ENCODE measurements around the gene NANS.

NANS gene

DNA sequence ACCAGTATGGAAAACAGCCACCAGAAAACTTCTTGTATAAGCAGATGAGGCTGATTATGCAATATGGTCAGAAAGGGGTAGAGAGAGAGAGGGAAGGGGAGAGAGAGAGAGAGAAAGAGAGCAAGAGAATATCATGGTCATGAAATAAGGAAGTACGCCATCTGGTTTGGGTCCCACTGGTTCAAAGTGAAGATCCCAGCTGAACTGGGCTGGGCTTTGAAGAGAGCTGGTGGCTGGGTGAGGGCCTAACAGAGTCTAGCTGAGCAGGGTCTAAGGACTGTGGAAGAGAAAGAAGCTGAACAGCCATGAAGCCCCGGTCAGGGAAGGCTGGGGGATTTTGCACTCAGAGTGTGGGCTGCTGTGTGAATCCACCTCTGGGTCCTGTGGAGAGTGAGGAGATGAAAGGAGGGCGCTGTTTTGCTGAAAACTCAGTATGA, 47.9 kb downstream of the NANS start:
- TF ChIP-seq, protein P1, sequence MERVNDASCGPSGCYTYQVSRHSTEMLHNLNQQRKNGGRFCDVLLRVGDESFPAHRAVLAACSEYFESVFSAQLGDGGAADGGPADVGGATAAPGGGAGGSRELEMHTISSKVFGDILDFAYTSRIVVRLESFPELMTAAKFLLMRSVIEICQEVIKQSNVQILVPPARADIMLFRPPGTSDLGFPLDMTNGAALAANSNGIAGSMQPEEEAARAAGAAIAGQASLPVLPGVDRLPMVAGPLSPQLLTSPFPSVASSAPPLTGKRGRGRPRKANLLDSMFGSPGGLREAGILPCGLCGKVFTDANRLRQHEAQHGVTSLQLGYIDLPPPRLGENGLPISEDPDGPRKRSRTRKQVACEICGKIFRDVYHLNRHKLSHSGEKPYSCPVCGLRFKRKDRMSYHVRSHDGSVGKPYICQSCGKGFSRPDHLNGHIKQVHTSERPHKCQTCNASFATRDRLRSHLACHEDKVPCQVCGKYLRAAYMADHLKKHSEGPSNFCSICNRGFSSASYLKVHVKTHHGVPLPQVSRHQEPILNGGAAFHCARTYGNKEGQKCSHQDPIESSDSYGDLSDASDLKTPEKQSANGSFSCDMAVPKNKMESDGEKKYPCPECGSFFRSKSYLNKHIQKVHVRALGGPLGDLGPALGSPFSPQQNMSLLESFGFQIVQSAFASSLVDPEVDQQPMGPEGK (CRISPR knock-in tag; IDR thresholded peaks at IDR 0.05; ENCODE audit: borderline replicate concordance), result no peak
- TF ChIP-seq ZC3H10 (CRISPR knock-in tag; IDR thresholded peaks at IDR 0.05) (no peak), PPARA (CRISPR knock-in tag; IDR thresholded peaks at IDR 0.05; ENCODE audit: borderline replicate concordance) (no peak), ZNF565 (CRISPR knock-in tag; conservative IDR thresholded peaks at IDR 0.05; ENCODE audit: low read depth) (no peak), ISL1 (CRISPR knock-in tag; IDR thresholded peaks at IDR 0.05) (no peak), SNAI2 (CRISPR knock-in tag; IDR thresholded peaks at IDR 0.05) (no peak), ZFP3 (CRISPR knock-in tag; IDR thresholded peaks at IDR 0.05) (no peak), RARB (CRISPR knock-in tag; IDR thresholded peaks at IDR 0.05) (no peak), OSR1 (CRISPR knock-in tag; IDR thresholded peaks at IDR 0.05) (no peak), TCF4 (CRISPR knock-in tag; IDR thresholded peaks at IDR 0.05; ENCODE audit: borderline replicate concordance) (no peak), ARNTL (CRISPR knock-in tag; IDR thresholded peaks at IDR 0.05; ENCODE audit: borderline replicate concordance, low read depth) (no peak), ESRRG (CRISPR knock-in tag; IDR thresholded peaks at IDR 0.05) (no peak), ZFP30 (CRISPR knock-in tag; IDR thresholded peaks at IDR 0.05) (no peak), ZNF70 (CRISPR knock-in tag; IDR thresholded peaks at IDR 0.05) (no peak)
- TF ChIP-seq, protein P2, sequence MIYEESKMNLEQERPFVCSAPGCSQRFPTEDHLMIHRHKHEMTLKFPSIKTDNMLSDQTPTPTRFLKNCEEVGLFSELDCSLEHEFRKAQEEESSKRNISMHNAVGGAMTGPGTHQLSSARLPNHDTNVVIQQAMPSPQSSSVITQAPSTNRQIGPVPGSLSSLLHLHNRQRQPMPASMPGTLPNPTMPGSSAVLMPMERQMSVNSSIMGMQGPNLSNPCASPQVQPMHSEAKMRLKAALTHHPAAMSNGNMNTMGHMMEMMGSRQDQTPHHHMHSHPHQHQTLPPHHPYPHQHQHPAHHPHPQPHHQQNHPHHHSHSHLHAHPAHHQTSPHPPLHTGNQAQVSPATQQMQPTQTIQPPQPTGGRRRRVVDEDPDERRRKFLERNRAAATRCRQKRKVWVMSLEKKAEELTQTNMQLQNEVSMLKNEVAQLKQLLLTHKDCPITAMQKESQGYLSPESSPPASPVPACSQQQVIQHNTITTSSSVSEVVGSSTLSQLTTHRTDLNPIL (CRISPR knock-in tag; IDR thresholded peaks at IDR 0.05; ENCODE audit: low read depth), result no peak
- TF ChIP-seq, protein P3, sequence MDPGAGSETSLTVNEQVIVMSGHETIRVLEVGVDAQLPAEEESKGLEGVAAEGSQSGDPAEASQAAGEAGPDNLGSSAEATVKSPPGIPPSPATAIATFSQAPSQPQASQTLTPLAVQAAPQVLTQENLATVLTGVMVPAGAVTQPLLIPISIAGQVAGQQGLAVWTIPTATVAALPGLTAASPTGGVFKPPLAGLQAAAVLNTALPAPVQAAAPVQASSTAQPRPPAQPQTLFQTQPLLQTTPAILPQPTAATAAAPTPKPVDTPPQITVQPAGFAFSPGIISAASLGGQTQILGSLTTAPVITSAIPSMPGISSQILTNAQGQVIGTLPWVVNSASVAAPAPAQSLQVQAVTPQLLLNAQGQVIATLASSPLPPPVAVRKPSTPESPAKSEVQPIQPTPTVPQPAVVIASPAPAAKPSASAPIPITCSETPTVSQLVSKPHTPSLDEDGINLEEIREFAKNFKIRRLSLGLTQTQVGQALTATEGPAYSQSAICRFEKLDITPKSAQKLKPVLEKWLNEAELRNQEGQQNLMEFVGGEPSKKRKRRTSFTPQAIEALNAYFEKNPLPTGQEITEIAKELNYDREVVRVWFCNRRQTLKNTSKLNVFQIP (CRISPR knock-in tag; IDR thresholded peaks at IDR 0.05; ENCODE audit: borderline replicate concordance, low read depth), result no peak
- TF ChIP-seq, protein P4, sequence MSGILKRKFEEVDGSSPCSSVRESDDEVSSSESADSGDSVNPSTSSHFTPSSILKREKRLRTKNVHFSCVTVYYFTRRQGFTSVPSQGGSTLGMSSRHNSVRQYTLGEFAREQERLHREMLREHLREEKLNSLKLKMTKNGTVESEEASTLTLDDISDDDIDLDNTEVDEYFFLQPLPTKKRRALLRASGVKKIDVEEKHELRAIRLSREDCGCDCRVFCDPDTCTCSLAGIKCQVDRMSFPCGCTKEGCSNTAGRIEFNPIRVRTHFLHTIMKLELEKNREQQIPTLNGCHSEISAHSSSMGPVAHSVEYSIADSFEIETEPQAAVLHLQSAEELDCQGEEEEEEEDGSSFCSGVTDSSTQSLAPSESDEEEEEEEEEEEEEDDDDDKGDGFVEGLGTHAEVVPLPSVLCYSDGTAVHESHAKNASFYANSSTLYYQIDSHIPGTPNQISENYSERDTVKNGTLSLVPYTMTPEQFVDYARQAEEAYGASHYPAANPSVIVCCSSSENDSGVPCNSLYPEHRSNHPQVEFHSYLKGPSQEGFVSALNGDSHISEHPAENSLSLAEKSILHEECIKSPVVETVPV (CRISPR knock-in tag; IDR thresholded peaks at IDR 0.05), result no peak
- no peak for ATAC-seq

DNA sequence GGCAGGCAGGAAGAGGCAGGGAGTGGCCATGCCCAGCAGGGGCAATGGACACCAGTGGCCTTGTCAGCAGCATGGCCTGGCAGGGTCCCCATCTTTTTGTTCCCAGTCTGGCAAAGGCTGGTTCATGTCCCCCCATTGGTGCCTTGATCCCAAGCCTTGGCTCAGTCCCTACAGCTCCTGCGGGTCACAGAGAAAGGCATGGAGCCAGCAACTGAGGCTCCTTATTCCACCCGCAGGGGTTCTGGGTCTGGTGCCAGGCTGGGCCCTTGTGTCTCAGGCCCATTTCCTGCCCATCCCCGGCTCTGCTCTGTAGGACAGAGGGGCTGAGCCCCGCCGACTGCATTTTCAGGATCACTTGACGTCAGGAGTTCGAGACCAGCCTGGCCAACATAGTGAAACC, 48.5 kb downstream of the NANS start:
- no peak for TF ChIP-seq PPARA (CRISPR knock-in tag; IDR thresholded peaks at IDR 0.05; ENCODE audit: borderline replicate concordance)
- no peak for TF ChIP-seq BACH2 (CRISPR knock-in tag; IDR thresholded peaks at IDR 0.05; ENCODE audit: borderline replicate concordance)
- no peak for TF ChIP-seq ZNF70 (CRISPR knock-in tag; IDR thresholded peaks at IDR 0.05)
- TF ChIP-seq ZC3H10 (CRISPR knock-in tag; IDR thresholded peaks at IDR 0.05), result no peak
- TF ChIP-seq TCF4 (CRISPR knock-in tag; IDR thresholded peaks at IDR 0.05; ENCODE audit: borderline replicate concordance), result no peak
- no peak for TF ChIP-seq TOX (CRISPR knock-in tag; IDR thresholded peaks at IDR 0.05; ENCODE audit: borderline replicate concordance)
- no peak for TF ChIP-seq ZFP30 (CRISPR knock-in tag; IDR thresholded peaks at IDR 0.05)
- TF ChIP-seq, protein P3 (CRISPR knock-in tag; IDR thresholded peaks at IDR 0.05; ENCODE audit: borderline replicate concordance, low read depth), result no peak
- TF ChIP-seq, protein P5, sequence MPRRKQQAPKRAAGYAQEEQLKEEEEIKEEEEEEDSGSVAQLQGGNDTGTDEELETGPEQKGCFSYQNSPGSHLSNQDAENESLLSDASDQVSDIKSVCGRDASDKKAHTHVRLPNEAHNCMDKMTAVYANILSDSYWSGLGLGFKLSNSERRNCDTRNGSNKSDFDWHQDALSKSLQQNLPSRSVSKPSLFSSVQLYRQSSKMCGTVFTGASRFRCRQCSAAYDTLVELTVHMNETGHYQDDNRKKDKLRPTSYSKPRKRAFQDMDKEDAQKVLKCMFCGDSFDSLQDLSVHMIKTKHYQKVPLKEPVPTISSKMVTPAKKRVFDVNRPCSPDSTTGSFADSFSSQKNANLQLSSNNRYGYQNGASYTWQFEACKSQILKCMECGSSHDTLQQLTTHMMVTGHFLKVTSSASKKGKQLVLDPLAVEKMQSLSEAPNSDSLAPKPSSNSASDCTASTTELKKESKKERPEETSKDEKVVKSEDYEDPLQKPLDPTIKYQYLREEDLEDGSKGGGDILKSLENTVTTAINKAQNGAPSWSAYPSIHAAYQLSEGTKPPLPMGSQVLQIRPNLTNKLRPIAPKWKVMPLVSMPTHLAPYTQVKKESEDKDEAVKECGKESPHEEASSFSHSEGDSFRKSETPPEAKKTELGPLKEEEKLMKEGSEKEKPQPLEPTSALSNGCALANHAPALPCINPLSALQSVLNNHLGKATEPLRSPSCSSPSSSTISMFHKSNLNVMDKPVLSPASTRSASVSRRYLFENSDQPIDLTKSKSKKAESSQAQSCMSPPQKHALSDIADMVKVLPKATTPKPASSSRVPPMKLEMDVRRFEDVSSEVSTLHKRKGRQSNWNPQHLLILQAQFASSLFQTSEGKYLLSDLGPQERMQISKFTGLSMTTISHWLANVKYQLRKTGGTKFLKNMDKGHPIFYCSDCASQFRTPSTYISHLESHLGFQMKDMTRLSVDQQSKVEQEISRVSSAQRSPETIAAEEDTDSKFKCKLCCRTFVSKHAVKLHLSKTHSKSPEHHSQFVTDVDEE (CRISPR knock-in tag; IDR thresholded peaks at IDR 0.05), result no peak
- TF ChIP-seq, protein P2 (CRISPR knock-in tag; IDR thresholded peaks at IDR 0.05; ENCODE audit: low read depth), result no peak
- TF ChIP-seq CSDC2 (CRISPR knock-in tag; IDR thresholded peaks at IDR 0.05), result no peak
- TF ChIP-seq GLIS3 (CRISPR knock-in tag; IDR thresholded peaks at IDR 0.05), result no peak
- no peak for TF ChIP-seq ZNF8 (CRISPR knock-in tag; IDR thresholded peaks at IDR 0.05)
- TF ChIP-seq, protein P1 (CRISPR knock-in tag; IDR thresholded peaks at IDR 0.05; ENCODE audit: borderline replicate concordance), result no peak
- ATAC-seq, result no peak
